Measurements from ENCODE around the gene SSUH2. TPM values are rescaled to one million over a fixed set of nuclear protein-coding genes. Genes with fewer than 3 reads are reported as not detected.

The SSUH2 gene
- total RNA-seq, 4 donors from 2014 or later, result 0.50 to 1.9 TPM; not detected in 2

DNA sequence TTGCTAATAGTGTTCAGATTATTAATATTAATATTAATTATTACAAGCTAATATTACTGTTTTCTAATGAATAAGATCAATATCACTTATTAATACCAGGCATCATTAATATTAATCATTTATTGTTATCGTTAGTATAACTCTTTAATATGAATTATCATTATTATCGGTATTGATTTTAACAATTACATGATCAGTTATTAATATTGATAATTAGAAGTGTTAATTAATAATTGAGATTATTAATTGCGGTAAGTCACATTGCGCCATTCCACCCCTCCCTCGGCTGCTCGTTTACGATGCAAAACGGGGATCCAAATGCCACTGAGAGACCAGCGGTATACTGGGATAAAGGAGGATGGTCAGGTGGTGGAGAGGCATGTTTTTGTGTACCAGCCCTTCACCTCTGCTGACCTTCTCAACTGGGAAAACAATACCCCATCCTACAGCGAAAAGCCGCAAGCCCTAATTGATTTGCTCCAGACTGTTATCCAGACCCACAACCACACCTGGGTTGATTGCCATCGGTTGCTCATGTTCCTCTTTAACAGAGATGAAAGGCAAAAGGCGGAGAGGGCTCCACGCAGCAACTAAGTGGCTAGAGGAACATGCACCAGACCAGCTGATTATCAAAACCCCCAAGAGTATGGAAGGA, 28.6 kb upstream of the SSUH2 start:
- TF ChIP-seq, protein P1, sequence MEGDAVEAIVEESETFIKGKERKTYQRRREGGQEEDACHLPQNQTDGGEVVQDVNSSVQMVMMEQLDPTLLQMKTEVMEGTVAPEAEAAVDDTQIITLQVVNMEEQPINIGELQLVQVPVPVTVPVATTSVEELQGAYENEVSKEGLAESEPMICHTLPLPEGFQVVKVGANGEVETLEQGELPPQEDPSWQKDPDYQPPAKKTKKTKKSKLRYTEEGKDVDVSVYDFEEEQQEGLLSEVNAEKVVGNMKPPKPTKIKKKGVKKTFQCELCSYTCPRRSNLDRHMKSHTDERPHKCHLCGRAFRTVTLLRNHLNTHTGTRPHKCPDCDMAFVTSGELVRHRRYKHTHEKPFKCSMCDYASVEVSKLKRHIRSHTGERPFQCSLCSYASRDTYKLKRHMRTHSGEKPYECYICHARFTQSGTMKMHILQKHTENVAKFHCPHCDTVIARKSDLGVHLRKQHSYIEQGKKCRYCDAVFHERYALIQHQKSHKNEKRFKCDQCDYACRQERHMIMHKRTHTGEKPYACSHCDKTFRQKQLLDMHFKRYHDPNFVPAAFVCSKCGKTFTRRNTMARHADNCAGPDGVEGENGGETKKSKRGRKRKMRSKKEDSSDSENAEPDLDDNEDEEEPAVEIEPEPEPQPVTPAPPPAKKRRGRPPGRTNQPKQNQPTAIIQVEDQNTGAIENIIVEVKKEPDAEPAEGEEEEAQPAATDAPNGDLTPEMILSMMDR (IDR thresholded peaks at IDR 0.05), result no peak
- ATAC-seq (ENCODE audit: low FRiP score) (no peak), DNase-seq (ENCODE audit: low spot score) (no peak)

DNA sequence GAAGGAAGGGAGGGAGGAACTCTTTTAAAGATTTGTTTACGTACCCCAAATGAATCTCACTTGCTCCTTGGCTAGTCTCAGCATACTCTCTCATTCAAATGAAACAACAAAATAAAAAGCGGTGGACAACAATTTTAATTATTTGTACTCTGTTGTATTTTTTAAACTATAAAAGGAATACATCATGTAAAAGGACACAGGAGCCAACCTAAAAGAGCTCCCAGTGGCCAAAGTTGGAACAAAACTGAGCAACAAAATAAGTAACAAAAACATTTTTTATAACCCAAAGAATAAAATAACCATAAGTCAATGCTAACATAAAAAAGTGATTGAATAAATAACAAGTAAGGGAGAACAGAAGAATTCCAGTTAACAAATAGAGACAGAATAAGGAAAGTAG, 24.4 kb upstream of the SSUH2 start:
- DNase-seq (ENCODE audit: low spot score) (no peak), ATAC-seq (ENCODE audit: low FRiP score) (no peak)
- TF ChIP-seq, protein P1 (IDR thresholded peaks at IDR 0.05), result no peak

DNA sequence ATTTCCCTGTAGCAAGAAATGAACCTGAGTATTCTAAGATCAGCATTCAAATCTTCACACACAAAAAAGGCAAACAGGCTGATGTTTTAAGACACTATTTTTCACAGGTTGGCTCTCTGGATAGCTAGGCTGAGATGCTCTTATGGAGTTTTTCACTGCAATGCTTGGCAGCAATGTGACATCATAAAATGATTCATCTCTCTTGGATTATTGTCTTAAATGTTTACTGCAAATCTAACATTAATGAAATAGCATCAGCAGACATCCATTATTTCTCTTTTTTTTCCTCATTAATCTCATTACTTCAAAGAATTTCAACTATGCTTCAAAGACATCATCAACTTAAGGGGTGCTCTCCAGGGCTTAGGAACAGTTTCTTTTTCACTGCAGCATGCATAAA, 23.6 kb upstream of the SSUH2 start:
- TF ChIP-seq, protein P1 (IDR thresholded peaks at IDR 0.05), result no peak
- no peak for ATAC-seq (ENCODE audit: low FRiP score)
- DNase-seq (ENCODE audit: low spot score), result no peak

DNA sequence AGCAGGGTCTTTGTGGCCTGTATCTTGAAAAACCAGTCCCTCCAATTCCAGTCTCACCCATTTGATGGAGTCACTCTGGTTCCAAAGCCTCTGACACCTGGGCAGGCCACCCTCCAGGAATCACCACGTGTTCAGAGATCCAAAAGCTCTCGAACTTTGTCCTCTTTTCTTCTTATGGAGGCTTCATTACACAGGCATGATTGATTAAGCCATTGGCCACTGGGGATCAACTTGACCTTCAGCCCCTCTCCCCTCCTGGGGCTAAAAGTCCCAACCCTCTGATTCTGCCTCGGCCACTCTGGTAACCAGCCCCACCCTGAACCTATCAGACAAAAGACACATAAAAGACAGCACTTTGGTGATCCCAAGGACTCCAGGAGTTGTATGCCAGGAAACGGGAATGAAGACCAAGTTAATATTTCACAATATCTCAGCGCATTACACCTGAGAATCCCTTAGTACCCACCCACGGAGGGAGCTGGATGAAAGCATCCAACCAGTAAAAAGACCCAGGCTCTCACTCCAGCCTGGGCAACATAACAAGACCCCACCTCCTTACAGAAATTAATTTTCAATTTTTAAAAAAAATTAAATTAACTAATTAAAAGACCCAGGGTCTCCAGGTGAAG, 23.0 kb upstream of the SSUH2 start:
- DNase-seq (ENCODE audit: low spot score) (no peak), ATAC-seq (ENCODE audit: low FRiP score) (no peak)
- TF ChIP-seq, protein P1 (IDR thresholded peaks at IDR 0.05), result no peak

DNA sequence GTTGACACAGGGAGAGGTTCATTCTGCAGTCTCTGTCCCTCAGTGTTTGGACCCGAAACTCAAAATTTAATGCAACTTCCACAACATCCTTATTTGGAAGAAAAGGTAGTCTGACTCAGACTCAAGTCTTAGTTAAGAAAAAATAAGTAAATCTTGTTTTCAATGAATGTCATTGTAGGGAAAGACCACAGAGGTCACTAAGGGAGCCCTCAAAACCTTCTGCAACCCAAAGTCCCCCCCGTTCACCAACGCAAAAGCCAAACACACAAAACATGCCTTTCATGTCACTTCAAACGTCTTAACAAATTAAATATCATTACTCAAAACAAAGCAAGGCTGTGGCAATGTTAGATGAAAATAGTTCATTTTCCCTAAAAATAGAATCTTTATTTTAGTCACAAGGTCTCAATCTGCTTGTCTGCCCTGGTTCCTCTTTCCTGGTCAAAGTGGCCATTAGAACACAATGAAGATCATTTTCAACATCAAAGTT, 20.9 kb upstream of the SSUH2 start:
- TF ChIP-seq, protein P1 (IDR thresholded peaks at IDR 0.05), result no peak
- DNase-seq (ENCODE audit: low spot score) (no peak), ATAC-seq (ENCODE audit: low FRiP score) (no peak)

DNA sequence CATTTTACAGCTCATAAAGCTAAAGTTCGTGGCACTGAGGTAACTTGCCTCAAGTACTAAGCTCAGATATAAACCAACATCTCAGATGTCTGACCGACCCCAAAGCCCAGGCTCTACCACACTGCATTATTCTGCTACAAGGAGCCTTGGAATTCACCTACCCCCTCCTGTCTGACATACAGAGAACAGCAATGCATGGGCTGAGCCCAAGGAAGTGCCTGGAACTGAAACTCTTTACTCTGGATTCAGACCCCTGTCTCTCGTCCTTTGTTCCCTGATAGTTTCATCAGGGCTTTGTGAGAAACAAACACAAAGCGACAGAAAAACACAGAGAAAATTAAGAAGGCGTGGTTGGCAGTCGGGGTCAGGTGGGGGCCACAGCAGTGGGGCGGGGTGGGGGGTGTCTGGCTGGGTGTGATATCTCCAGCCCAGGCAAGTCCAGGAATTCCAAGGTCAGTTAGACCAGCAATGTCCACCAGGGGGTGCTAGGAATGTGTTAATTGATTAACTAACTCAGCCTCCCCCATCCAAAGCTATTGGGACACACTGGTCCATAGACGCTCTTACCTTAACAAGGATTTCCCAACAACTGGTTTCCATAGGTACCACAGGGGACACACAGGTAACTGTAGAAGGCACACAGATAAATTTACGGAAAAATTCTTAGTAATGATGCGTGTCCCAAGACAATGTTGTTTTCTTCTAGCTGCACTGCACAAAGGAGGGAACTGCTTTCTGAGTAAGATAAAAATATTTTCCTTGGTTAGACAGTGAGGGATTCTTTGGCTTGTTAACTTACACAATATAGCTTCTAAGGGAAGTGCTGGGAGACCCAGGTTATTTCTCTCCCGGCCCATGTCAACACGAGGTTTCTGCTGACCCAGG, 18.8 kb upstream of the SSUH2 start:
- DNase-seq (ENCODE audit: low spot score) (peak; percentile 64), ATAC-seq (ENCODE audit: low FRiP score) (no peak)
- TF ChIP-seq, protein P1 (IDR thresholded peaks at IDR 0.05), result no peak
